ENCODE data around the gene GRID2. TPM values are rescaled to one million over a fixed set of nuclear protein-coding genes. Genes with fewer than 3 reads are reported as not detected.

The GRID2 gene
- total and polyA plus RNA-seq, 2 of the 13 experiments (the other 11 are each of a cell fraction or from before 2014, with no cell fraction given) = not detected

GRCh38 chr4:93072292-93072691 is 768.5 kb downstream of the GRID2 start:
- ChIA-PET CTCF (ENCODE audit: low intra/inter-chr PET ratio, low total read pairs) (no interaction called here), POLR2A (no interaction called here)
- ATAC-seq = no peak
- H3K27me3 ChIP-seq (ENCODE audit: control insufficient read depth in 1 of 2, insufficient read depth in 2 of 2, low read length in 2 of 2) = no peaks in the 10 kb centered on the region
- no peaks in the 10 kb centered on the region for H3K36me3 ChIP-seq (replicated peaks in 1 of 2; ENCODE audit: control insufficient read depth in 1 of 2, insufficient read depth in 2 of 2, low read length in 2 of 2)
- intact Hi-C loops (cut with micrococcal nuclease; ENCODE audit: unreplicated experiment) = no loop called here
- no peak overlapping the region for H3K4me2 ChIP-seq (ENCODE audit: low read depth, low read length)
- no TSS peak for BruUV-seq (replicated peaks)
- H3K27ac ChIP-seq (ENCODE audit: extremely low read length, insufficient read depth, low read length) = no peak overlapping the region
- TF ChIP-seq HES4 (CRISPR knock-in tag; IDR thresholded peaks at IDR 0.05; ENCODE audit: borderline replicate concordance) (no peak), MIER2 (CRISPR knock-in tag; IDR thresholded peaks at IDR 0.05) (no peak), EEA1 (CRISPR knock-in tag; IDR thresholded peaks at IDR 0.05; ENCODE audit: borderline replicate concordance) (no peak), MAFF (IDR thresholded peaks at IDR 0.05; ENCODE audit: low read depth, low read length) (no peak), SMC3 (IDR thresholded peaks at IDR 0.05; ENCODE audit: low read length) (no peak), MAFG (CRISPR knock-in tag; IDR thresholded peaks at IDR 0.05) (no peak)
- in situ Hi-C loops (cut with HindIII; ENCODE audit: extremely low pct_ligation_motif_present, low pct_unique_long_range_greater_than_20kb) = no loop called here
- H3K4me1 ChIP-seq (ENCODE audit: insufficient read depth, low read length) = no peaks in the 10 kb centered on the region
- no peak overlapping the region for H3K4me3 ChIP-seq (replicated peaks in 1 of 3; ENCODE audit: insufficient read depth in 1 of 3, low read depth in 2 of 3, low read length in 3 of 3)
- H4K20me1 ChIP-seq (ENCODE audit: insufficient read depth, low read length) = no peaks in the 10 kb centered on the region
- H2AFZ ChIP-seq (ENCODE audit: low read length) = no peak overlapping the region
- no peaks in the 10 kb centered on the region for H3K79me2 ChIP-seq (ENCODE audit: insufficient read depth, low read length)
- no peaks in the 10 kb centered on the region for H3K9me3 ChIP-seq (ENCODE audit: low read length)
- FAIRE-seq = no peak
- no peak overlapping the region for H3K9ac ChIP-seq (ENCODE audit: insufficient read depth, low read depth, low read length)
- DNase-seq (ENCODE audit: low spot score) = no peak

- FAIRE-seq = no peak
- Histone ChIP-seq H3K27me3 (ENCODE audit: control insufficient read depth in 1 of 2, insufficient read depth in 2 of 2, low read length in 2 of 2) (no peaks in the 10 kb centered on the region), H3K9ac (ENCODE audit: insufficient read depth, low read depth, low read length) (no peak overlapping the region), H3K9me3 (ENCODE audit: low read length) (no peaks in the 10 kb centered on the region), H3K4me3 (replicated peaks in 1 of 3; ENCODE audit: insufficient read depth in 1 of 3, low read depth in 2 of 3, low read length in 3 of 3) (no peak overlapping the region), H3K79me2 (ENCODE audit: insufficient read depth, low read length) (no peaks in the 10 kb centered on the region), H2AFZ (ENCODE audit: low read length) (no peak overlapping the region), H4K20me1 (ENCODE audit: insufficient read depth, low read length) (no peaks in the 10 kb centered on the region), H3K4me2 (ENCODE audit: low read depth, low read length) (no peak overlapping the region), H3K36me3 (replicated peaks in 1 of 2; ENCODE audit: control insufficient read depth in 1 of 2, insufficient read depth in 2 of 2, low read length in 2 of 2) (no peaks in the 10 kb centered on the region), H3K4me1 (ENCODE audit: insufficient read depth, low read length) (no peaks in the 10 kb centered on the region), H3K27ac (ENCODE audit: extremely low read length, insufficient read depth, low read length) (no peak overlapping the region)
- no TSS peak for BruUV-seq (replicated peaks)
- ChIA-PET CTCF (ENCODE audit: low intra/inter-chr PET ratio, low total read pairs) (no interaction called here), POLR2A (no interaction called here)
- TF ChIP-seq ZNF138 (CRISPR knock-in tag; IDR thresholded peaks at IDR 0.05; ENCODE audit: low read depth) = no peak
- TF ChIP-seq ZNF549 (CRISPR knock-in tag; IDR thresholded peaks at IDR 0.05) = no peak
- TF ChIP-seq ZFP1 (CRISPR knock-in tag; IDR thresholded peaks at IDR 0.05) = no peak
- TF ChIP-seq NONO (IDR thresholded peaks at IDR 0.05) = no peak
- TF ChIP-seq NONO (CRISPR knock-in tag; conservative IDR thresholded peaks at IDR 0.05) = no peak
- WGBS (ENCODE audit: low lambda C conversion rate) = 10% methylated on average over 2 of the region's 2 CpGs
- in situ Hi-C loops (cut with HindIII; ENCODE audit: extremely low pct_ligation_motif_present, low pct_unique_long_range_greater_than_20kb) = no loop called here
- no peak for DNase-seq (ENCODE audit: low spot score)
- no peak for ATAC-seq
- intact Hi-C loops (cut with micrococcal nuclease; ENCODE audit: unreplicated experiment) = no loop called here
These were observed 776.5 kb downstream of the GRID2 start for GRCh38 chr4:93080316-93080715.

Data from HepG2 (cell line).